GM18517 (cell line): ENCODE data around the gene FARS2.
"Not testable (repeated sequence)": the region's sequence is repeated elsewhere in the genome, so short reads cannot be mapped to it uniquely, and the experiment has no call there.

Experiments used
- ATAC-seq: cut with Tn5 transposase; IDR thresholded peaks from one replicate; pipeline ENCODE4 v1.9.1; 2021; ENCODE audit warnings: mild to moderate bottlenecking, moderate library complexity; ENCODE audit not compliant: unreplicated experiment

Gene FARS2

GRCh38 chr6:5656226-5656625 lies 394.9 kb downstream of the FARS2 start:
- ATAC-seq, result no peak

GRCh38 chr6:5656695-5657094 lies 395.4 kb downstream of the FARS2 start:
- not testable (repeated sequence) for ATAC-seq

GRCh38 chr6:5657684-5658430 lies 396.5 kb downstream of the FARS2 start:
- no peak for ATAC-seq

GRCh38 chr6:5659467-5659866 lies 398.2 kb downstream of the FARS2 start:
- ATAC-seq, result no peak

GRCh38 chr6:5660772-5661171 lies 399.5 kb downstream of the FARS2 start:
- no peak for ATAC-seq

GRCh38 chr6:5662797-5663196 lies 401.5 kb downstream of the FARS2 start:
- no peak for ATAC-seq

- ATAC-seq, result no peak
These were observed 401.9 kb downstream of the FARS2 start for GRCh38 chr6:5663259-5663658.

- no peak for ATAC-seq
These were observed 402.4 kb downstream of the FARS2 start for GRCh38 chr6:5663739-5664138.

GRCh38 chr6:5664149-5664548 lies 402.8 kb downstream of the FARS2 start:
- ATAC-seq, result no peak

GRCh38 chr6:5665173-5665572 lies 403.9 kb downstream of the FARS2 start:
- no peak for ATAC-seq

- ATAC-seq, result no peak
These were observed 404.4 kb downstream of the FARS2 start for GRCh38 chr6:5665667-5666066.

- ATAC-seq, result no peak
These were observed 405.4 kb downstream of the FARS2 start for GRCh38 chr6:5666695-5667094.

GRCh38 chr6:5667737-5668136 lies 406.4 kb downstream of the FARS2 start:
- no peak for ATAC-seq

- ATAC-seq, result no peak
These were observed 409.1 kb downstream of the FARS2 start for GRCh38 chr6:5670381-5670780.

- no peak for ATAC-seq
These were observed 409.7 kb downstream of the FARS2 start for GRCh38 chr6:5670811-5671561.

GRCh38 chr6:5671601-5672559 lies 410.6 kb downstream of the FARS2 start:
- ATAC-seq, result no peak

- no peak for ATAC-seq
These were observed 411.3 kb downstream of the FARS2 start for GRCh38 chr6:5672581-5673011.

- no peak for ATAC-seq
These were observed 411.9 kb downstream of the FARS2 start for GRCh38 chr6:5673019-5673790.

GRCh38 chr6:5674141-5674540 lies 412.8 kb downstream of the FARS2 start:
- no peak for ATAC-seq

- no peak for ATAC-seq
These were observed 413.4 kb downstream of the FARS2 start for GRCh38 chr6:5674721-5675120.
